ENCODE results near the gene RPS15. TPM values are rescaled to one million over a fixed set of nuclear protein-coding genes. Genes with fewer than 3 reads are reported as not detected.
A peak's percentile ranks its signal among the peaks of the same experiment; 100 is the strongest.

The RPS15 gene
- total and polyA plus RNA-seq, 9 of the 15 experiments (the other 6 are each of a cell fraction or from before 2014, with no cell fraction given) = 605 to 2,791 (median 957) TPM

DNA sequence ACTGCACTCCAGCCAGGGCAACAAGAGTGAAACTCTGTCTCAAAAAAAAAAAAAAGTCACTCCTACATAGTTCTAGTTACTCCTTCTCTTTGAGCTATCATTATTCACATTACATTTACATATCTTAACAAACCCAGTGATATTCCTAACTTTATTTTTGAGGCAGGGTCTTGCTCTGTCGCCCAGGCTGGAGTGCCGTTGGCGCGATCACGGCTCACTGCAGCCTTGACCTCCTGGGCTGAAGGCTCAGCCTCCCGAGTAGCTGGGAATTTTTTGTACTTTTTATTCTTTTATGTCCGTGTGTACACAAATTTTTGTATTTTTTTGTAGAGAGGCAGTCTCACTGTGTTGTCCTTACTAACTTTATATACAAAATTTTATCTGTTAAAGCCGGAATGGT is 587 bp upstream of the RPS15 start:
- in situ Hi-C loops (cut with MboI) = no loop called here
- no peak for ATAC-seq
- no peak for DNase-seq (ENCODE audit: extremely low read depth in 1 of 4, low spot score in 3 of 4)
- H3K9me3 ChIP-seq (replicated peaks; ENCODE audit: control insufficient read depth, insufficient read depth, low read depth, low read length) = no peaks in the 10 kb centered on the region
- CTCF ChIA-PET (ENCODE audit: low intra/inter-chr PET ratio) = interaction anchor here (0.6 kb wide), 1 partner anchor 685 kb away, joined by 4 read pairs; no protein-coding TSS in a partner anchor
- H4K20me1 ChIP-seq (replicated peaks; ENCODE audit: control insufficient read depth, insufficient read depth, low read length) = peaks cover 37% of the 10 kb centered on the region
- no peaks in the 10 kb centered on the region for H3K27me3 ChIP-seq (ENCODE audit: control insufficient read depth in 2 of 2, insufficient read depth in 2 of 2, low read length in 2 of 2)
- peak overlapping the region; percentile 85 for H2AFZ ChIP-seq (ENCODE audit: low read depth, low read length)
- peak overlapping the region; percentile 40 to 100; a peak in 3 of 4 replicates for H3K9ac ChIP-seq (ENCODE audit: insufficient read depth in 1 of 2, low read depth in 2 of 2, low read length in 2 of 2)
- H3K4me3 ChIP-seq = peak overlapping the region; percentile 70; the same call in 1 of the 2 replicates
- BruUV-seq (replicated peaks) = no TSS peak
- H3K79me2 ChIP-seq (ENCODE audit: control insufficient read depth, insufficient read depth, low read length) = peaks cover 52% of the 10 kb centered on the region
- intact Hi-C loops (cut with micrococcal nuclease) = no loop called here
- TF ChIP-seq, protein P1, sequence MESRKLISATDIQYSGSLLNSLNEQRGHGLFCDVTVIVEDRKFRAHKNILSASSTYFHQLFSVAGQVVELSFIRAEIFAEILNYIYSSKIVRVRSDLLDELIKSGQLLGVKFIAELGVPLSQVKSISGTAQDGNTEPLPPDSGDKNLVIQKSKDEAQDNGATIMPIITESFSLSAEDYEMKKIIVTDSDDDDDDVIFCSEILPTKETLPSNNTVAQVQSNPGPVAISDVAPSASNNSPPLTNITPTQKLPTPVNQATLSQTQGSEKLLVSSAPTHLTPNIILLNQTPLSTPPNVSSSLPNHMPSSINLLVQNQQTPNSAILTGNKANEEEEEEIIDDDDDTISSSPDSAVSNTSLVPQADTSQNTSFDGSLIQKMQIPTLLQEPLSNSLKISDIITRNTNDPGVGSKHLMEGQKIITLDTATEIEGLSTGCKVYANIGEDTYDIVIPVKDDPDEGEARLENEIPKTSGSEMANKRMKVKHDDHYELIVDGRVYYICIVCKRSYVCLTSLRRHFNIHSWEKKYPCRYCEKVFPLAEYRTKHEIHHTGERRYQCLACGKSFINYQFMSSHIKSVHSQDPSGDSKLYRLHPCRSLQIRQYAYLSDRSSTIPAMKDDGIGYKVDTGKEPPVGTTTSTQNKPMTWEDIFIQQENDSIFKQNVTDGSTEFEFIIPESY (CRISPR knock-in tag; IDR thresholded peaks at IDR 0.05) = peak; percentile 6; the same call in 1 of the 2 replicates
- TF ChIP-seq, protein P2, sequence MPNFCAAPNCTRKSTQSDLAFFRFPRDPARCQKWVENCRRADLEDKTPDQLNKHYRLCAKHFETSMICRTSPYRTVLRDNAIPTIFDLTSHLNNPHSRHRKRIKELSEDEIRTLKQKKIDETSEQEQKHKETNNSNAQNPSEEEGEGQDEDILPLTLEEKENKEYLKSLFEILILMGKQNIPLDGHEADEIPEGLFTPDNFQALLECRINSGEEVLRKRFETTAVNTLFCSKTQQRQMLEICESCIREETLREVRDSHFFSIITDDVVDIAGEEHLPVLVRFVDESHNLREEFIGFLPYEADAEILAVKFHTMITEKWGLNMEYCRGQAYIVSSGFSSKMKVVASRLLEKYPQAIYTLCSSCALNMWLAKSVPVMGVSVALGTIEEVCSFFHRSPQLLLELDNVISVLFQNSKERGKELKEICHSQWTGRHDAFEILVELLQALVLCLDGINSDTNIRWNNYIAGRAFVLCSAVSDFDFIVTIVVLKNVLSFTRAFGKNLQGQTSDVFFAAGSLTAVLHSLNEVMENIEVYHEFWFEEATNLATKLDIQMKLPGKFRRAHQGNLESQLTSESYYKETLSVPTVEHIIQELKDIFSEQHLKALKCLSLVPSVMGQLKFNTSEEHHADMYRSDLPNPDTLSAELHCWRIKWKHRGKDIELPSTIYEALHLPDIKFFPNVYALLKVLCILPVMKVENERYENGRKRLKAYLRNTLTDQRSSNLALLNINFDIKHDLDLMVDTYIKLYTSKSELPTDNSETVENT (CRISPR knock-in tag; IDR thresholded peaks at IDR 0.05) = no peak
- TF ChIP-seq ZNF121 (CRISPR knock-in tag; conservative IDR thresholded peaks at IDR 0.05) (peak; percentile 13; the same call in 1 of the 2 replicates), ZC3H11A (IDR thresholded peaks at IDR 0.05; ENCODE audit: low read depth, low read length) (peak; percentile 10; the same call in 1 of the 2 replicates), BRD4 (IDR thresholded peaks at IDR 0.05) (no peak)
- H3K9me1 ChIP-seq (ENCODE audit: control insufficient read depth, insufficient read depth, low read length) = no peaks in the 10 kb centered on the region
- 35% methylated on average over 8 of the region's 8 CpGs for WGBS (ENCODE audit: insufficient coverage, low coverage, missing lambda C conversion rate)
- H3K4me2 ChIP-seq (ENCODE audit: insufficient read depth, low read length) = peak overlapping the region; percentile 97
- H3K4me1 ChIP-seq (replicated peaks in 1 of 2; ENCODE audit: control insufficient read depth in 2 of 2, insufficient read depth in 2 of 2, low read length in 2 of 2) = peaks cover 36 to 88% of the 10 kb centered on the region in 2 experiments; a peak in 4 of 5 replicates
- FAIRE-seq = no peak
- POLR2A ChIA-PET = interaction anchor here (0.6 to 1.8 kb wide), 7 partner anchors 9 to 353 kb away, joined by 3 to 5 read pairs (median 3); partner anchors contain the start of gene CIRBP
- peaks cover 68% of the 10 kb centered on the region for H3K36me3 ChIP-seq (ENCODE audit: control insufficient read depth, insufficient read depth, low read length)
- H3K27ac ChIP-seq (ENCODE audit: extremely low read depth, low read depth, low read length) = peak overlapping the region; percentile 90

All from K562 (cell line).